ENCODE measurements around the gene LGI1.

Gene LGI1

GRCh38 chr10:93757801-93758507, at the start of gene LGI1:
LGI1 (plus strand) TSS chr10:93757936; CDS start chr10:93758145, 209 bp downstream.
- TF ChIP-seq CTCF (conservative IDR thresholded peaks at IDR 0.05; ENCODE audit: low read length) (no peak), EZH2phosphoT487 (IDR thresholded peaks at IDR 0.05; ENCODE audit: borderline replicate concordance) (no peak)
- no peaks in the 10 kb centered on the region for H3K79me2 ChIP-seq (ENCODE audit: insufficient read depth, low read length)
- H3K27me3 ChIP-seq (ENCODE audit: insufficient read depth, low read length, poor library complexity, severe bottlenecking), result peaks cover 4% of the 10 kb centered on the region
- no peak within 1 kb of the TSS for H3K4me2 ChIP-seq (ENCODE audit: low read depth, low read length, poor library complexity, severe bottlenecking)
- no peaks in the 10 kb centered on the region for H3K9me2 ChIP-seq (replicated peaks; ENCODE audit: low read depth, low read length)
- no peaks in the 10 kb centered on the region for H3K4me1 ChIP-seq (ENCODE audit: insufficient read depth, low read length, poor library complexity, severe bottlenecking)
- H3K36me3 ChIP-seq (ENCODE audit: insufficient read depth, low read length), result no peaks in the 10 kb centered on the region
- no peaks in the 10 kb centered on the region for H3F3A ChIP-seq (ENCODE audit: low read depth)
- no peak within 1 kb of the TSS for H2AFZ ChIP-seq (ENCODE audit: low read length)
- H4K20me1 ChIP-seq (ENCODE audit: insufficient read depth, low read length, poor library complexity, severe bottlenecking), result no peaks in the 10 kb centered on the region
- no peaks in the 10 kb centered on the region for H3K9me3 ChIP-seq (ENCODE audit: insufficient read depth, low read depth, low read length)
- H3K9ac ChIP-seq (ENCODE audit: low read depth, low read length, poor library complexity, severe bottlenecking), result no peak within 1 kb of the TSS
- no peak within 1 kb of the TSS for H3K4me3 ChIP-seq (ENCODE audit: low read length, poor library complexity, severe bottlenecking)

GRCh38 chr10:93710333-93710909, 47.3 kb upstream of the LGI1 start:
- H3K9ac ChIP-seq (ENCODE audit: low read depth, low read length, poor library complexity, severe bottlenecking), result no peak overlapping the region
- H3K9me2 ChIP-seq (replicated peaks; ENCODE audit: low read depth, low read length), result no peaks in the 10 kb centered on the region
- no peaks in the 10 kb centered on the region for H3K79me2 ChIP-seq (ENCODE audit: insufficient read depth, low read length)
- no peaks in the 10 kb centered on the region for H3F3A ChIP-seq (ENCODE audit: low read depth)
- H3K36me3 ChIP-seq (ENCODE audit: insufficient read depth, low read length), result no peaks in the 10 kb centered on the region
- H3K4me3 ChIP-seq (ENCODE audit: low read length, poor library complexity, severe bottlenecking), result no peak overlapping the region
- H3K27me3 ChIP-seq (ENCODE audit: insufficient read depth, low read length, poor library complexity, severe bottlenecking), result peaks cover 5% of the 10 kb centered on the region
- no peaks in the 10 kb centered on the region for H3K9me3 ChIP-seq (ENCODE audit: insufficient read depth, low read depth, low read length)
- H3K4me1 ChIP-seq (ENCODE audit: insufficient read depth, low read length, poor library complexity, severe bottlenecking), result no peaks in the 10 kb centered on the region
- TF ChIP-seq CTCF (conservative IDR thresholded peaks at IDR 0.05; ENCODE audit: low read length) (no peak), EZH2phosphoT487 (IDR thresholded peaks at IDR 0.05; ENCODE audit: borderline replicate concordance) (no peak)
- H3K4me2 ChIP-seq (ENCODE audit: low read depth, low read length, poor library complexity, severe bottlenecking), result no peak overlapping the region
- no peak overlapping the region for H2AFZ ChIP-seq (ENCODE audit: low read length)
- H4K20me1 ChIP-seq (ENCODE audit: insufficient read depth, low read length, poor library complexity, severe bottlenecking), result no peaks in the 10 kb centered on the region

- H3F3A ChIP-seq (ENCODE audit: low read depth), result no peaks in the 10 kb centered on the region
- no peaks in the 10 kb centered on the region for H3K79me2 ChIP-seq (ENCODE audit: insufficient read depth, low read length)
- H3K4me1 ChIP-seq (ENCODE audit: insufficient read depth, low read length, poor library complexity, severe bottlenecking), result no peaks in the 10 kb centered on the region
- H3K9me2 ChIP-seq (replicated peaks; ENCODE audit: low read depth, low read length), result no peaks in the 10 kb centered on the region
- H3K9me3 ChIP-seq (ENCODE audit: insufficient read depth, low read depth, low read length), result no peaks in the 10 kb centered on the region
- no peak for TF ChIP-seq CTCF (conservative IDR thresholded peaks at IDR 0.05; ENCODE audit: low read length)
- TF ChIP-seq EZH2phosphoT487 (IDR thresholded peaks at IDR 0.05; ENCODE audit: borderline replicate concordance), result no peak
- no peak overlapping the region for H3K9ac ChIP-seq (ENCODE audit: low read depth, low read length, poor library complexity, severe bottlenecking)
- H3K4me3 ChIP-seq (ENCODE audit: low read length, poor library complexity, severe bottlenecking), result no peak overlapping the region
- no peaks in the 10 kb centered on the region for H3K36me3 ChIP-seq (ENCODE audit: insufficient read depth, low read length)
- H2AFZ ChIP-seq (ENCODE audit: low read length), result no peak overlapping the region
- peaks cover 5% of the 10 kb centered on the region for H3K27me3 ChIP-seq (ENCODE audit: insufficient read depth, low read length, poor library complexity, severe bottlenecking)
- H3K4me2 ChIP-seq (ENCODE audit: low read depth, low read length, poor library complexity, severe bottlenecking), result no peak overlapping the region
- no peaks in the 10 kb centered on the region for H4K20me1 ChIP-seq (ENCODE audit: insufficient read depth, low read length, poor library complexity, severe bottlenecking)
These were observed 45.8 kb upstream of the LGI1 start for GRCh38 chr10:93711891-93712290.
